Inflammatory macrophage treated with lipopolysaccharide for 4 hours (primary cell): ENCODE results near the gene SPTB.
"Not testable (repeated sequence)": the region's sequence is repeated elsewhere in the genome, so short reads cannot be mapped to it uniquely, and the experiment has no call there.

Source experiments
- DNase-seq: peaks from one replicate; pipeline ENCODE4 v3.0.0-alpha.2; 2020

The SPTB gene

GRCh38 chr14:64879635-64880220 lies at the start of gene SPTB:
Gene SPTB (minus strand): TSS chr14:64879907. CDS start chr14:64823094, 56,813 bp downstream.
- DNase-seq, result no peak

- DNase-seq, result no peak
Measured at GRCh38 chr14:64929014-64929359, 49.3 kb upstream of the SPTB start.

- no peak for DNase-seq
Measured at GRCh38 chr14:64928239-64929013, 48.7 kb upstream of the SPTB start.

- no peak for DNase-seq
Measured at GRCh38 chr14:64927031-64927430, 47.3 kb upstream of the SPTB start.

GRCh38 chr14:64926398-64926995 lies 46.8 kb upstream of the SPTB start:
- DNase-seq, result no peak

GRCh38 chr14:64923015-64923414 lies 43.3 kb upstream of the SPTB start:
- no peak for DNase-seq

GRCh38 chr14:64920465-64920864 lies 40.8 kb upstream of the SPTB start:
- no peak for DNase-seq

- DNase-seq, result no peak
Measured at GRCh38 chr14:64919618-64920017, 39.9 kb upstream of the SPTB start.

- DNase-seq, result no peak
Measured at GRCh38 chr14:64919215-64919614, 39.5 kb upstream of the SPTB start.

- no peak for DNase-seq
Measured at GRCh38 chr14:64918216-64918615, 38.5 kb upstream of the SPTB start.

- peak; percentile 83 for DNase-seq
Measured at GRCh38 chr14:64915797-64916196, 36.1 kb upstream of the SPTB start.

- DNase-seq, result no peak
Measured at GRCh38 chr14:64915029-64915424, 35.3 kb upstream of the SPTB start.

- DNase-seq, result peak; percentile 100
Measured at GRCh38 chr14:64914237-64915028, 34.7 kb upstream of the SPTB start, which contains the start of gene CHURC1. Gene CHURC1 (plus strand): TSS chr14:64914455. CDS start chr14:64914496, 41 bp downstream.

- DNase-seq, result not testable (repeated sequence)
Measured at GRCh38 chr14:64913477-64913876, 33.8 kb upstream of the SPTB start.

GRCh38 chr14:64912261-64912660 lies 32.6 kb upstream of the SPTB start:
- DNase-seq, result no peak

GRCh38 chr14:64910847-64911495 lies 31.3 kb upstream of the SPTB start:
- DNase-seq, result peak; percentile 38

- DNase-seq, result no peak
Measured at GRCh38 chr14:64906022-64906421, 26.3 kb upstream of the SPTB start.

- no peak for DNase-seq
Measured at GRCh38 chr14:64899958-64900357, 20.3 kb upstream of the SPTB start.

GRCh38 chr14:64891839-64892375 lies 12.2 kb upstream of the SPTB start:
- peak; percentile 66 for DNase-seq

- no peak for DNase-seq
Measured at GRCh38 chr14:64891173-64891838, 11.6 kb upstream of the SPTB start.

GRCh38 chr14:64889352-64889751 lies 9.6 kb upstream of the SPTB start:
- no peak for DNase-seq

- DNase-seq, result no peak
Measured at GRCh38 chr14:64885559-64885958, 5.9 kb upstream of the SPTB start.
